SW 1271 (cell line): ENCODE data around the gene OR4M2.
"Not testable (repeated sequence)": the region's sequence is repeated elsewhere in the genome, so short reads cannot be mapped to it uniquely, and the experiment has no call there.

Experiments
- DNase-seq, 2 experiments: peaks; one replicate each; lab custom pipeline; 2025; lab: John Stamatoyannopoulos, UW

The OR4M2 gene

DNA sequence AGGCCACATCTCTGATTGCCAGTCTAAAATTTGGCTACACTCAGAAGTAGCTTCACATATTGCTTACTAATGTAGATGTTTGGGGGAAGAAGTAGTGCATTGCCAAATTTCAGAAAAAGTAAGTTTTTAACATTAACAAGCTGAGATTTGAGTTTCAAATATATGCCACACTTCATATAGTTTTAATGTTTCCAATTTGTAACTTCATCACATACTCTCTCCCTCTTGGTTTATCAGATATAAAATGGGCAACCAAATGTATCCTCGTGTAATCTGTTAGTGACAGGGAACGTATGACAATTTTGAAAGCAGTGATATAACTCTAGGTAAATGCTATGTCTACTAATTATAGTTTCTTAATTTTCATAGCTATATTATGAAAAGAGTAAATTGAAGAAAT, at the start of gene OR4M2:
OR4M2 (plus strand) TSS at position 301 of the 400 bp plus-strand sequence; CDS start at position 399, 98 bp downstream.
- not testable (repeated sequence) for DNase-seq

DNA sequence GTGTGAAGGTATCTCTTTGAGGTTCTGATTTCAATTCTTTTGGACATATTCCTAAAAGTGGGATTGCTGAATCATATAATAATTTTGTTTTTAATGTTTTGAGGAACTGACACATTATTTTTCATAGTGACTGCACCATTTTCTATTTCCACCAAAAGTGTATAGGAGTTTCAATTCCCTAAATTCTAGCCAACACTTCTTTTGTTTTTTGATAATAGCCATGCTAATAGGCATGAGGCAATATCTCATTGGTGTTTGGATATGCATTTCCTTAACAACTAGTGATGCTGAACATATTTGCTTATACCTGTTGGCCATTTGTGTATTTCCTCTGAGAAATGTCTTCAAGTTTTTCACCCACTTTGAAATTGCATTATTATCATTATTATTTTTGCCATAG, 11.1 kb upstream of the OR4M2 start:
- not testable (repeated sequence) for DNase-seq

- DNase-seq: not testable (repeated sequence)
These were observed 1.1 kb downstream of the OR4M2 start for GRCh38 chr15:22081386-22081785.

DNA sequence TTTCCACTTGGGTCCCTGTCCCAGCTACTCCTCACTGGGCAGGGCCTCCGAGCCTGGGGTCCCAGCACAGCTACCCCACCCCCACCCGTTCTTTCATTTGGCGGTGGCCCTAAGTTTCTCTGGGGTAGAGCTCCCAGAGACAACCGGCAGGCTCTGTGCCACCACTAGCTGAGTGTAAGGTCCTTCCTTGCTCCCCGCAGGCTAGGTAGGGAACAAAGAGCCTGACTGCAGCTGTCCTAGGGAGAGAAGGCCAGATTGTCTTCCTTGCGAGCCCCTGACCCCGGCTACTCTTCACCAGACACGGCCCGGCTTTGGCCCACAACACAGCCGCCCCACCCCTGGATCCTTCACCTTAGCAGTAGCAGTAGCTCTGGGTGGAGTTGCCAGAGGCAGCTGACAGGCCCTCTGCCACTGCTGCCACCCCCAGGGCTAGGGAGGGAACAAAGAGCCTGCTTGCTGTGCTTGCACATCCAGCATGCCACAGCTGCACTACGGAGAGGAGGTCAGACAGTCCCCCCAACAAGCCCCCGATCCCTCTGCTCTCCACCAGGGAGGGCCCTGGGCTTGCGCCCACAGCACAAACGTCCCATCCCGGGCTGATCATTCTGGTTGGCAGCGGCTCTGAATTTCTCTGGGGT, 18.4 kb downstream of the OR4M2 start:
- not testable (repeated sequence) for DNase-seq

DNA sequence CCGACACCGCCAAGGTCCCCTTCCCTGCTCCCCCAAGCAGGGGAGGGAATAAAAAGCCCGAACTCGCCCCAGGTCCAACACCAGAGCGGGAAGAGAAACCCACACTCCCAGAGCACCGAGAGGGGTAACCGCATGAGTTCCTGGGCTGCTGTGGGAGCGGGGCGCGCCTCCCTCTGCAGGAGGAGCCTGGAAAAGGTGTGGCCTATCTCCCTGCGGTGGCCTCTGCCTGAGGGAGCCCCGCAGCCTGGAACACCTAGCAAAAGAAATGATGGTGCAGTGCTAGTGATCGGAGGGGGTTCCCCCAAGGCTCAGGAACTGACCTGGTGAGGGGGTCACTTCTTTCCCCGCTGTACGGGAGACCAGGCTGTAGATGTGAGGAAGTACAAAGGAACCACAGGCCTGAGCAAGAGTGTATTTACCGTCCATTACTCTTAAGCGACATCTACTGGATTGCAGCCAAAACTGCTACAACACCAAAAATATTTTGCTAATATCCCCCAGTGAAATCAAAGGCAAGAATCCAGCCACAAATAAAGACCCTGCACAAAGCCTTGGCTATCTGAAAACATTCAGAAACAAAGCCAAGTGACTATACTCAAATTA, 19.1 kb downstream of the OR4M2 start:
- DNase-seq: not testable (repeated sequence)

DNA sequence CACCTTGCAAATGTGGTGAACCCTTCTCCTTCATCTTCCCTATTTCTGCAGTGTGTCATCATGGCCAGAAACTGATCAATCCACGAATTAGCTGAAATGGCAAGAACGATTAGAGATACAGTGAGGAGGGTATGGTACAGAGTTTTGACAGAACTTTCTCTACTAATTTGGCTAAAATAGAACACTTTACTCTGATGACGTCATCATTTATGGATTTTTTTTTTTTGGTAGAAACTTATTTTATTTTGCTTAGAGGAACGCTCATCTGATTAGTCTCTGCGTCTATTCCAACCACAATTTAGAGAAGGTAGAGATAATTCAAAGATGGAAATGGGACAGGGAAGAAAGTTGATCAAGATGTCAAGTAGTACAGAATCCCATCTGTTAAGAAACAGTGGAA, 41.7 kb downstream of the OR4M2 start:
- DNase-seq: not testable (repeated sequence)
